22Rv1 (cell line): ENCODE measurements around the gene GPC6.

Experiments used
- CTCF ChIP-seq: fragments of 450-650 bp; IDR thresholded peaks from 2 replicates; pipeline ENCODE4 v1.5.1; 2017; ENCODE audit warnings: mild to moderate bottlenecking
- ZFX ChIP-seq: fragments of 450-650 bp; IDR thresholded peaks from 2 replicates; pipeline ENCODE4 v1.6.1; 2017; ENCODE audit warnings: antibody characterized with exemption, borderline replicate concordance

DNA sequence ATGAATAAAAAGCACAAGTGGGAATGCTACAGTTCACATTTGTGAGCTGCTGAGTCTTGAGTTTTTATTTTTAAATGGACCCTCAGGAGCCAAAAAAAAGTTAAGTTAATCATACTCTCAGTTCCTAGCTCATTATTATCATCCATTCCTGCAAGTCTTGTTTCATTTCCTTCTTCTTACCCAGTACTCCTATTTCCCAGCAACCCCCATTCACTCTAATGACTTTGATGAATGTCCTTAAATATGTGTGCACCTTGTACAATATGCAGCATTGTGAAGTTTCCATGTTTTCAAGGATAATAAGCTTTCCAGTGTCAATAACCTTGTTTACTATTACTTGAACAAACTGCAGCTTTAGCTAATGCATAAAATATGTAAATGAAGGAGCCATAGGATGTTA is 886.6 kb downstream of the GPC6 start:
- TF ChIP-seq CTCF (no peak), ZFX (no peak)
